Measurements from ENCODE around the gene UBR4. TPM values are rescaled to one million over a fixed set of nuclear protein-coding genes. Genes with fewer than 3 reads are reported as not detected.

Gene UBR4
- polyA plus RNA-seq, 3 donors: 44.3 to 93.8 (median 49.4) TPM

DNA sequence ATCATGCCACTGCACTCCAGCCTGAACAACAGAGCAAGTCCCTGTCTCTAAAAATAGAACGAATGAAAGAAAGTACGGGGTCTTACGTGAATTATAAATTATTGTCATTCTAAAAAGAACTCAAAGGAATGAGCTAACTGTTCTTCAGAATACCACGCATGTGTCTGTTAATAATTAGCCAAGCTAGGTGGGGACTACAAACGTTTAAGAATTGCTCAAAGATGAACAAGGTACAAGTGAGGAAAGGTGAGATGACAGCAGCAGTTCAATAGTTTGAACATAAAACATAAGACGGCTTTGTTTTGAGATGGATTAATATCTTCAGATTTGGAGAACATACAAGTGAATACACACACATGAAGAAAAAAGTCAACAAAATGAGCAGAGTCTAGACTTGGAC is 79.6 kb downstream of the UBR4 start:
- H3K79me2 ChIP-seq (ENCODE audit: insufficient read depth, low read length): no peaks in the 10 kb centered on the region
- no peak overlapping the region for H2AFZ ChIP-seq (ENCODE audit: insufficient read depth, low read depth, low read length, poor library complexity, severe bottlenecking)
- intact Hi-C loops (cut with micrococcal nuclease): no loop called here
- peak overlapping the region in 1 of 2 donors; percentile 59 for H3K27ac ChIP-seq (ENCODE audit: low read depth in 1 of 2, low read length in 2 of 2)
- H3K4me3 ChIP-seq (replicated peaks in 1 of 3; ENCODE audit: low read depth in 2 of 3, low read length in 3 of 3): no peak overlapping the region
- Mint-ChIP-seq H3K36me3 (peaks cover 81 to 96% of the 10 kb centered on the region in 2 donors), H3K9me3 (peaks cover 2 to 15% (median 12%) of the 10 kb centered on the region in 7 donors), H3K27me3 (ENCODE audit: low read depth in 3 of 3) (no peaks in the 10 kb centered on the region), H3K4me1 (peaks cover 5% of the 10 kb centered on the region), H3K4me3 (no peak overlapping the region), H3K27ac (peak overlapping the region in 1 of 7 donors; percentile 80)
- 100% methylated on average over 1 of the region's 6 CpGs for WGBS (ENCODE audit: insufficient coverage)
- H3K4me1 ChIP-seq (ENCODE audit: control insufficient read depth in 1 of 2, insufficient read depth in 2 of 2, low read length in 2 of 2): no peaks in the 10 kb centered on the region
- H3K36me3 ChIP-seq (replicated peaks in 1 of 2; ENCODE audit: control insufficient read depth in 1 of 2, insufficient read depth in 2 of 2, low read length in 2 of 2): peaks cover 91 to 97% of the 10 kb centered on the region in 2 donors
- H3K4me2 ChIP-seq (replicated peaks; ENCODE audit: extremely low read depth, low read length, poor library complexity, severe bottlenecking): no peak overlapping the region
- H3K9ac ChIP-seq (ENCODE audit: insufficient read depth, low read length, poor library complexity, severe bottlenecking): no peak overlapping the region
- H4K20me1 ChIP-seq (ENCODE audit: insufficient read depth, low read length): peaks cover 4% of the 10 kb centered on the region
- H3K27me3 ChIP-seq (ENCODE audit: control insufficient read depth in 2 of 2, insufficient read depth in 2 of 2, low read length in 2 of 2): no peaks in the 10 kb centered on the region
- TF ChIP-seq CTCF (IDR thresholded peaks at IDR 0.05): no peak
- peaks cover 5 to 13% of the 10 kb centered on the region in 2 donors for H3K9me3 ChIP-seq (replicated peaks in 1 of 2; ENCODE audit: control insufficient read depth in 1 of 2, insufficient read depth in 1 of 2, low read length in 2 of 2)
- DNase-seq: no peak

- Mint-ChIP-seq H3K4me3 (no peak overlapping the region), H3K36me3 (peaks cover 81 to 96% of the 10 kb centered on the region in 2 donors), H3K4me1 (peaks cover 13% of the 10 kb centered on the region), H3K27me3 (ENCODE audit: low read depth in 3 of 3) (no peaks in the 10 kb centered on the region), H3K27ac (peak overlapping the region in 3 of 7 donors; percentile 21 to 74 (median 42)), H3K9me3 (peaks cover 0 to 8% (median 7%) of the 10 kb centered on the region in 7 donors)
- no peaks in the 10 kb centered on the region for H3K27me3 ChIP-seq (ENCODE audit: control insufficient read depth in 2 of 2, insufficient read depth in 2 of 2, low read length in 2 of 2)
- peak overlapping the region in 1 of 2 donors; percentile 59 for H3K27ac ChIP-seq (ENCODE audit: low read depth in 1 of 2, low read length in 2 of 2)
- WGBS (ENCODE audit: insufficient coverage): no CpG with 5 or more reads among the region's 6 CpGs
- intact Hi-C loops (cut with micrococcal nuclease): loop anchor here in 1 of 2 donors (10.0 kb wide), 1 partner anchor 56 kb away; no protein-coding TSS in a partner anchor
- H3K4me3 ChIP-seq (replicated peaks in 1 of 3; ENCODE audit: low read depth in 2 of 3, low read length in 3 of 3): no peak overlapping the region
- H3K9ac ChIP-seq (ENCODE audit: insufficient read depth, low read length, poor library complexity, severe bottlenecking): no peak overlapping the region
- H3K79me2 ChIP-seq (ENCODE audit: insufficient read depth, low read length): no peaks in the 10 kb centered on the region
- no peak overlapping the region for H3K4me2 ChIP-seq (replicated peaks; ENCODE audit: extremely low read depth, low read length, poor library complexity, severe bottlenecking)
- peaks cover 5 to 6% of the 10 kb centered on the region in 2 donors for H3K9me3 ChIP-seq (replicated peaks in 1 of 2; ENCODE audit: control insufficient read depth in 1 of 2, insufficient read depth in 1 of 2, low read length in 2 of 2)
- H3K36me3 ChIP-seq (replicated peaks in 1 of 2; ENCODE audit: control insufficient read depth in 1 of 2, insufficient read depth in 2 of 2, low read length in 2 of 2): peaks cover 91 to 97% of the 10 kb centered on the region in 2 donors
- no peak for DNase-seq
- H3K4me1 ChIP-seq (ENCODE audit: control insufficient read depth in 1 of 2, insufficient read depth in 2 of 2, low read length in 2 of 2): peaks cover 4 to 10% of the 10 kb centered on the region in 2 donors
- H4K20me1 ChIP-seq (ENCODE audit: insufficient read depth, low read length): peaks cover 4% of the 10 kb centered on the region
- no peak overlapping the region for H2AFZ ChIP-seq (ENCODE audit: insufficient read depth, low read depth, low read length, poor library complexity, severe bottlenecking)
- TF ChIP-seq CTCF (IDR thresholded peaks at IDR 0.05): no peak
Observed at GRCh38 chr1:19128968-19129514, 81.0 kb downstream of the UBR4 start.

All from CD14-positive monocyte (primary cell).